ENCODE measurements around the gene MEGF9. TPM values are rescaled to one million over a fixed set of nuclear protein-coding genes. Genes with fewer than 3 reads are reported as not detected.
A peak's percentile ranks its signal among the peaks of the same experiment; 100 is the strongest.

The MEGF9 gene
- polyA plus RNA-seq, 1 donor (not counting 4 experiments of a cell fraction or from before 2014, with no cell fraction given), result 11.2 TPM

DNA sequence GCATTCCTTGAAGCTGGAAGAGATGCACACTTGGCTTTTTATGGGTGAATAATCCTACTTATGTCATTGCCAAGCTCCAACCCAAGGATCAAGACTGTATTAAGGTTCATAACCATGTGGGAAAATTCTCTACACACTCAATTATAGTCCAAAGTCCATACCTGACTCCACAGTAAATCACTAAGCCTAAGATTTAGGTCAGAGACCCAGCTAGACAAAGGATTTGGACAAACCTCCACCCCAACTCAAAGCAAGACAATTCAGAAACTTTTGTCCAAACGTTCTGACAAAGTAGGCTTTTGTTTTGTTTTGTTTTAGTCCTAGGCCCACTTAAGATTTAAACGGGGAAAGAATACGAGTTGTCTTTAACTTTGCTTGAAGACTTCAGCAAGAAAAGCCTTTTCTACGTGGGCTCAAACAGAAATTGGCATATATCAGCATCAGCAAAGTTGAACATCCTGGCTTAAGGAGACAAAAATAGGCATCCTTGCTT lies 1.7 kb downstream of the MEGF9 start:
- H3K9me1 ChIP-seq (ENCODE audit: control insufficient read depth, extremely low read depth, insufficient read depth, low read length), result no peaks in the 10 kb centered on the region
- peaks cover 43% of the 10 kb centered on the region for H3K4me1 ChIP-seq (ENCODE audit: control insufficient read depth, extremely low read depth, insufficient read depth, low read length)
- peak overlapping the region; percentile 80 to 97 (median 88) for H3K4me3 ChIP-seq (ENCODE audit: control insufficient read depth in 2 of 3, extremely low read depth in 1 of 3, insufficient read depth in 2 of 3, low read depth in 1 of 3, low read length in 3 of 3)
- no peaks in the 10 kb centered on the region for H3K27me3 ChIP-seq (ENCODE audit: control insufficient read depth, extremely low read depth, insufficient read depth, low read length)
- H3K36me3 ChIP-seq (ENCODE audit: control insufficient read depth in 2 of 2, extremely low read depth in 1 of 2, insufficient read depth in 2 of 2, low read length in 2 of 2), result no peaks in the 10 kb centered on the region
- FAIRE-seq (no peak), DNase-seq (ENCODE audit: low read depth, low spot score) (no peak)
- peak overlapping the region; percentile 82 for H3K27ac ChIP-seq (ENCODE audit: control insufficient read depth, insufficient read depth, low read length)
- H3K9ac ChIP-seq (ENCODE audit: control insufficient read depth, extremely low read depth, insufficient read depth, low read length), result peak overlapping the region; percentile 83
- peaks cover 44% of the 10 kb centered on the region for H3K79me2 ChIP-seq (ENCODE audit: control insufficient read depth, insufficient read depth, low read length)
- dilution Hi-C loops (cut with MboI; ENCODE audit: extremely low pct_ligation_motif_present, low sequenced_read_pairs), result no loop called here
- peak overlapping the region; percentile 98 for H3K4me2 ChIP-seq (ENCODE audit: control insufficient read depth, extremely low read depth, insufficient read depth, low read depth, low read length)
- H3K9me3 ChIP-seq (ENCODE audit: control insufficient read depth, low read depth, low read length), result no peaks in the 10 kb centered on the region
- H4K20me1 ChIP-seq (ENCODE audit: control insufficient read depth, extremely low read depth, insufficient read depth, low read length), result no peaks in the 10 kb centered on the region
- peak overlapping the region; percentile 15 for H2AFZ ChIP-seq (ENCODE audit: control insufficient read depth, low read length)
- TF ChIP-seq, protein P1, sequence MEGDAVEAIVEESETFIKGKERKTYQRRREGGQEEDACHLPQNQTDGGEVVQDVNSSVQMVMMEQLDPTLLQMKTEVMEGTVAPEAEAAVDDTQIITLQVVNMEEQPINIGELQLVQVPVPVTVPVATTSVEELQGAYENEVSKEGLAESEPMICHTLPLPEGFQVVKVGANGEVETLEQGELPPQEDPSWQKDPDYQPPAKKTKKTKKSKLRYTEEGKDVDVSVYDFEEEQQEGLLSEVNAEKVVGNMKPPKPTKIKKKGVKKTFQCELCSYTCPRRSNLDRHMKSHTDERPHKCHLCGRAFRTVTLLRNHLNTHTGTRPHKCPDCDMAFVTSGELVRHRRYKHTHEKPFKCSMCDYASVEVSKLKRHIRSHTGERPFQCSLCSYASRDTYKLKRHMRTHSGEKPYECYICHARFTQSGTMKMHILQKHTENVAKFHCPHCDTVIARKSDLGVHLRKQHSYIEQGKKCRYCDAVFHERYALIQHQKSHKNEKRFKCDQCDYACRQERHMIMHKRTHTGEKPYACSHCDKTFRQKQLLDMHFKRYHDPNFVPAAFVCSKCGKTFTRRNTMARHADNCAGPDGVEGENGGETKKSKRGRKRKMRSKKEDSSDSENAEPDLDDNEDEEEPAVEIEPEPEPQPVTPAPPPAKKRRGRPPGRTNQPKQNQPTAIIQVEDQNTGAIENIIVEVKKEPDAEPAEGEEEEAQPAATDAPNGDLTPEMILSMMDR (optimal IDR thresholded peaks at IDR 0.05 in 1 of 3, IDR thresholded peaks at IDR 0.05 in 1 of 3, conservative IDR thresholded peaks at IDR 0.05 in 1 of 3; ENCODE audit: extremely low read depth in 1 of 3, insufficient read depth in 2 of 3, low read length in 3 of 3), result no peak
- no peak for TF ChIP-seq EZH2 (IDR thresholded peaks at IDR 0.05; ENCODE audit: low read length)

DNA sequence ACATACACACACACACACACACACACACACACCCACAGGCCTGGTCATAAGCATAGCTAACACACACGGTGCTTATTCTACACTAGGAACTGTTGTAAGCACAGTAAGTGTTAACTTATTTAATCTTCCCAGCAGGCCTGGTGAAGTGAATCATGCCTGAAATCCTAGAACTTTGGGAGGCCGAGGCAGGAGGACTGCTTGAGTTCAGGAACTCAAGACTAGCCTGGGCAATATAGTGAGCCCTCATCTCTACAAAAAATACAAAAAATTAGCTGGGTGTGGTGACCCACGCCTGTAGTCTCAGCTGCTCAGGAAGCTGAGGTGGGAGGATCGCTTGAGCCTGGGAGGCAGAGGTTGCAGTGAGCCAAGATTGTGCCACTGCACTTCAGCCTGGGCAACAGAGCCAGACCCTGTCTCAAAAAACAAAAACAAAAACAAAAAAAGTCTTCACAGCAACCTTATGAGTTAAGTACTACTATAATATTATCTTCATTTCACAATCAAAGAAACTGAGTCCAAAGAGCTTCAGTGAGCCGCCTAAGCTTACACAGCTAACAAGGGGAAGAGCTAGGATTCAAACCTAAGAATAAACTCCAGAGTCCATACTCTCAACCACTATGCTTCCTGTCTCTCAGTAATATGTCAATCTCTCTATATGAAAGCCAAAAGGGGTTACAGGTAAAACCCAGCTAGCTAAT lies 2.3 kb downstream of the MEGF9 start:
- peak overlapping the region; percentile 80 to 97 (median 88) for H3K4me3 ChIP-seq (ENCODE audit: control insufficient read depth in 2 of 3, extremely low read depth in 1 of 3, insufficient read depth in 2 of 3, low read depth in 1 of 3, low read length in 3 of 3)
- no peaks in the 10 kb centered on the region for H3K9me3 ChIP-seq (ENCODE audit: control insufficient read depth, low read depth, low read length)
- H4K20me1 ChIP-seq (ENCODE audit: control insufficient read depth, extremely low read depth, insufficient read depth, low read length), result no peaks in the 10 kb centered on the region
- H3K9ac ChIP-seq (ENCODE audit: control insufficient read depth, extremely low read depth, insufficient read depth, low read length), result peak overlapping the region; percentile 83
- DNase-seq (ENCODE audit: low read depth, low spot score) (no peak), FAIRE-seq (no peak)
- H3K27me3 ChIP-seq (ENCODE audit: control insufficient read depth, extremely low read depth, insufficient read depth, low read length), result no peaks in the 10 kb centered on the region
- TF ChIP-seq EZH2 (IDR thresholded peaks at IDR 0.05; ENCODE audit: low read length), result no peak
- TF ChIP-seq, protein P1 (optimal IDR thresholded peaks at IDR 0.05 in 1 of 3, IDR thresholded peaks at IDR 0.05 in 1 of 3, conservative IDR thresholded peaks at IDR 0.05 in 1 of 3; ENCODE audit: extremely low read depth in 1 of 3, insufficient read depth in 2 of 3, low read length in 3 of 3), result no peak
- H3K4me2 ChIP-seq (ENCODE audit: control insufficient read depth, extremely low read depth, insufficient read depth, low read depth, low read length), result peak overlapping the region; percentile 98
- dilution Hi-C loops (cut with MboI; ENCODE audit: extremely low pct_ligation_motif_present, low sequenced_read_pairs), result no loop called here
- peak overlapping the region; percentile 82 for H3K27ac ChIP-seq (ENCODE audit: control insufficient read depth, insufficient read depth, low read length)
- H3K79me2 ChIP-seq (ENCODE audit: control insufficient read depth, insufficient read depth, low read length), result peaks cover 50% of the 10 kb centered on the region
- H3K4me1 ChIP-seq (ENCODE audit: control insufficient read depth, extremely low read depth, insufficient read depth, low read length), result peaks cover 43% of the 10 kb centered on the region
- H3K9me1 ChIP-seq (ENCODE audit: control insufficient read depth, extremely low read depth, insufficient read depth, low read length), result no peaks in the 10 kb centered on the region
- H2AFZ ChIP-seq (ENCODE audit: control insufficient read depth, low read length), result no peak overlapping the region
- H3K36me3 ChIP-seq (ENCODE audit: control insufficient read depth in 2 of 2, extremely low read depth in 1 of 2, insufficient read depth in 2 of 2, low read length in 2 of 2), result no peaks in the 10 kb centered on the region

Data from keratinocyte (primary cell).